MCF 10A (cell line): ENCODE data around the gene SH2D4B. TPM values are rescaled to one million over a fixed set of nuclear protein-coding genes. Genes with fewer than 3 reads are reported as not detected.

ENCODE experiments used
- BruUV-seq: library from RNA; stranded (reverse); fragments of 400-500 nt; replicated peaks from 2 replicates; lab custom pipeline; 2021; lab: Mats Ljungman, UMichigan
- CTCF ChIA-PET: fragments of 300-600 bp; sonication (Branson Sonifier 250); formaldehyde crosslinking; extraction: SDS; loops from one replicate; lab custom pipeline; 2021; ENCODE audit warnings: antibody characterized with exemption, inconsistent platforms; lab: Yijun Ruan, JAX
- POLR2A ChIA-PET: fragments of 300-600, 350-650 bp; sonication (Branson Sonifier 250); formaldehyde crosslinking; extraction: SDS; loops from one replicate; lab custom pipeline; 2020; ENCODE audit warnings: antibody characterized with exemption, inconsistent platforms; lab: Yijun Ruan, JAX
- DNase-seq: peaks from one replicate; pipeline ENCODE4 v3.0.0-alpha.2; 2018; ENCODE audit not compliant: unreplicated experiment
- H3K27ac Mint-ChIP-seq: one replicate; pipeline ENCODE4 v1.8.0; 2022; ENCODE audit warnings: mild to moderate bottlenecking, low read depth, mixed read lengths; ENCODE audit not compliant: unreplicated experiment
- H3K27me3 Mint-ChIP-seq: one replicate; pipeline ENCODE4 v1.8.0; 2022; ENCODE audit warnings: mixed read lengths; ENCODE audit not compliant: insufficient read depth, unreplicated experiment
- H3K36me3 Mint-ChIP-seq: one replicate; pipeline ENCODE4 v1.8.0; 2022; ENCODE audit warnings: mild to moderate bottlenecking, moderate library complexity, mixed read lengths; ENCODE audit not compliant: insufficient read depth, unreplicated experiment
- H3K4me1 Mint-ChIP-seq: one replicate; pipeline ENCODE4 v1.8.0; 2022; ENCODE audit warnings: mixed read lengths; ENCODE audit not compliant: insufficient read depth, unreplicated experiment
- H3K4me3 Mint-ChIP-seq: one replicate; pipeline ENCODE4 v1.8.0; 2022; ENCODE audit warnings: mild to moderate bottlenecking, moderate library complexity, mixed read lengths; ENCODE audit not compliant: unreplicated experiment
- H3K9me3 Mint-ChIP-seq: one replicate; pipeline ENCODE4 v1.8.0; 2022; ENCODE audit warnings: mixed read lengths; ENCODE audit not compliant: unreplicated experiment
- intact Hi-C: fragments of 100-400 bp; cut with micrococcal nuclease; formaldehyde crosslinking; loops from 2 replicates; pipeline ENCODE4 v1.14.1; 2022
- total RNA-seq: library from RNA; stranded (reverse); gene quantifications from 2 replicates; pipeline ENCODE4 v1.2.3, GENCODE V29; 2022
- TF ChIP-seq, protein P1 (sequence below): fragments of 200-600 bp; IDR thresholded peaks from one replicate; pipeline ENCODE4 v1.8.0; 2022; ENCODE audit warnings: antibody characterized with exemption, mild to moderate bottlenecking; ENCODE audit not compliant: unreplicated experiment

Gene SH2D4B
- total RNA-seq, 1 experiment from 2014 or later = not detected

DNA sequence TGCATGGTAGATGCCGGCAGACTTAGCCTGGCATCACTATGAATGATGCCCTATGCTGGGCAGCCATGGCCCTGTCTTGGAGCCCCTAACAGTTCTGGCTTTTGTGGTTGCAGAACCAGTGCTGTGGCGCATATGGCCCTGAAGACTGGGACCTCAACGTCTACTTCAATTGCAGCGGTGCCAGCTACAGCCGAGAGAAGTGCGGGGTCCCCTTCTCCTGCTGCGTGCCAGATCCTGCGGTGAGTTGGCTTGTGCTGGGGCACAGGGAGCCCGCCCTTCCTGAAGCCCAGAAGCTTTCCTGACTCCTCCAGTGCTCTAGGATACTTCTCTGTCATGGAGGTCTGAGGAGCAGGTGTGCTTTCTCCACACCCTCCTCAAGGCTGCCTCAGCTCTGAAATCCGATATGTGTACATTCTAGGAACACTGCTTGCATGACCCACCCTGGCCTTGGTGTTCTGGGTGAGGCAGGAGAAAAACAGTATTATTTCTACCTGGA is 25.6 kb upstream of the SH2D4B start:
- Mint-ChIP-seq H3K4me3 (no peak overlapping the region), H3K9me3 (no peaks in the 10 kb centered on the region), H3K36me3 (peaks cover 63% of the 10 kb centered on the region), H3K4me1 (peaks cover 15% of the 10 kb centered on the region), H3K27ac (no peak overlapping the region), H3K27me3 (no peaks in the 10 kb centered on the region)
- ChIA-PET CTCF (interaction anchor here (0.6 to 21.4 kb wide), 8 partner anchors 12 to 1409 kb away, joined by 3 to 923 read pairs (median 4); partner anchors contain the start of gene TSPAN14), POLR2A (interaction anchor here (0.6 kb wide), 1 partner anchor 348 kb away, joined by 3 read pairs; no protein-coding TSS in a partner anchor)
- no peak for DNase-seq
- intact Hi-C loops = no loop called here
- TF ChIP-seq, protein P1, sequence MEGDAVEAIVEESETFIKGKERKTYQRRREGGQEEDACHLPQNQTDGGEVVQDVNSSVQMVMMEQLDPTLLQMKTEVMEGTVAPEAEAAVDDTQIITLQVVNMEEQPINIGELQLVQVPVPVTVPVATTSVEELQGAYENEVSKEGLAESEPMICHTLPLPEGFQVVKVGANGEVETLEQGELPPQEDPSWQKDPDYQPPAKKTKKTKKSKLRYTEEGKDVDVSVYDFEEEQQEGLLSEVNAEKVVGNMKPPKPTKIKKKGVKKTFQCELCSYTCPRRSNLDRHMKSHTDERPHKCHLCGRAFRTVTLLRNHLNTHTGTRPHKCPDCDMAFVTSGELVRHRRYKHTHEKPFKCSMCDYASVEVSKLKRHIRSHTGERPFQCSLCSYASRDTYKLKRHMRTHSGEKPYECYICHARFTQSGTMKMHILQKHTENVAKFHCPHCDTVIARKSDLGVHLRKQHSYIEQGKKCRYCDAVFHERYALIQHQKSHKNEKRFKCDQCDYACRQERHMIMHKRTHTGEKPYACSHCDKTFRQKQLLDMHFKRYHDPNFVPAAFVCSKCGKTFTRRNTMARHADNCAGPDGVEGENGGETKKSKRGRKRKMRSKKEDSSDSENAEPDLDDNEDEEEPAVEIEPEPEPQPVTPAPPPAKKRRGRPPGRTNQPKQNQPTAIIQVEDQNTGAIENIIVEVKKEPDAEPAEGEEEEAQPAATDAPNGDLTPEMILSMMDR = no peak
- BruUV-seq = no TSS peak

DNA sequence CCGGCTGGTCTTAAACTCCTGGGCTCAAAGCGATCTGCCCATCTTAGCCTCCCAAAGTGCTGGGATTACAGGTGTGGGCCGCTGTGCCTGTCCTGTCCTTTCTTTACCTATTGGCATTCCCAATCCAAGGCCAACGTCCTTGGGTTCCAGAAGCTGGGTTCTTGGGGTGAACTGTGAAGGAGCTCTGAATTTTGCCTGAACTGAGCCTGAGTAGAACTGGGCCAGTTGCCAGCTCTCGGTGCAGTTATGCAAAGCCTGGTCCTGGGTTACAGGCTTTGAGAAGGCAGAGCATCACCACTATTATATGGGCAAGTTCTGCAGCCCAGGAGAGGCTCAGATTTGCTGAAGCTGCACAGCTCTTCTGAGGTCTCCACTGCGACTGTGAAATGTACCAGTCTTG is 24.6 kb upstream of the SH2D4B start:
- Mint-ChIP-seq H3K4me1 (peaks cover 15% of the 10 kb centered on the region), H3K27ac (no peak overlapping the region), H3K27me3 (no peaks in the 10 kb centered on the region), H3K4me3 (no peak overlapping the region), H3K9me3 (no peaks in the 10 kb centered on the region), H3K36me3 (peaks cover 63% of the 10 kb centered on the region)
- intact Hi-C loops = no loop called here
- POLR2A ChIA-PET = interaction anchor here (0.7 kb wide), 1 partner anchor 51 kb away, joined by 3 read pairs; no protein-coding TSS in a partner anchor
- CTCF ChIA-PET = interaction anchor here (0.6 to 21.4 kb wide), 4 partner anchors 8 to 130 kb away, joined by 3 to 923 read pairs (median 12); partner anchors contain the start of gene TSPAN14
- no TSS peak for BruUV-seq
- TF ChIP-seq, protein P1 = no peak
- DNase-seq = no peak

DNA sequence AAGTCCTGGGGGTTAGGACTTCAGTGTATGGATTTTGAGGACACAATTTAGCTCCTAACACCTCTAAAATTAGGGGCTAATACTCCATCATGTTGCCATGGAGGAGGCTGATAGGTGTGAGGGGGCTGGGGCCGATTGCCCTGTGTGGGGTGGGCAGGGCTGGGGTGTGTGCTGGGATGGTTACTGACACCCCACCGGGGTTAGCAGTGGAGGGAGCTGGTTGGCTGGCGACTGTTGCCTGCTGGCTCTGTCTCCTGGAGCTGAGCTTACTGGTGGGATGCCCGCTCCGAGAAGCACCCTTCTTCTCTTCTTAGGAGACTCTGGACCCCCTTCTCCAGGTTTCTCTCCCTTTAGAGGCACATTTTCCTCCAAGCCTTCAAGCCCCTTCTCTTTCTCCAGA is 22.2 kb upstream of the SH2D4B start:
- ChIA-PET CTCF (interaction anchor here (0.8 to 21.4 kb wide), 3 partner anchors 10 to 58 kb away, joined by 3 to 923 read pairs (median 21); partner anchors contain the start of gene TSPAN14), POLR2A (interaction anchor here (0.7 kb wide), 1 partner anchor 1785 kb away, joined by 3 read pairs; no protein-coding TSS in a partner anchor)
- no TSS peak for BruUV-seq
- Mint-ChIP-seq H3K27me3 (no peaks in the 10 kb centered on the region), H3K4me3 (no peak overlapping the region), H3K27ac (no peak overlapping the region), H3K9me3 (no peaks in the 10 kb centered on the region), H3K4me1 (peaks cover 5% of the 10 kb centered on the region), H3K36me3 (peaks cover 79% of the 10 kb centered on the region)
- intact Hi-C loops = no loop called here
- DNase-seq = no peak
- TF ChIP-seq, protein P1 = no peak

DNA sequence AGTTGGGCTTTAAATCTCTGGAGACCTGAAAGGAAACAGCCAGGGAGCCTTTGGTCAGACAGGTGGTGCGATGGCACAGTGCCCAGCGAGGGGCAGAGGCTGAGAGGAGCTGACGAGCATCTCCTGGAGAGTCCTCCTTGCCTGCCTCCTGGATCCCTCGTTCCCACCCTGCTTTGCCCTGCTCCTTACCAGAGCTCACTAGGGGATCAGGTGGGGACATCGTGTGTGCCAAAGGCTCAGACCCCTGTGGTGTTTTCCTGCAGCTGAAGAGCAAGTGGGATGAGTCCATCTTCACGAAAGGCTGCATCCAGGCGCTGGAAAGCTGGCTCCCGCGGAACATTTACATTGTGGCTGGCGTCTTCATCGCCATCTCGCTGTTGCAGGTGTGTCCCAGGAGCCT is 21.8 kb upstream of the SH2D4B start:
- intact Hi-C loops = no loop called here
- POLR2A ChIA-PET = interaction anchor here (0.7 kb wide), 1 partner anchor 1785 kb away, joined by 3 read pairs; no protein-coding TSS in a partner anchor
- Mint-ChIP-seq H3K36me3 (peaks cover 82% of the 10 kb centered on the region), H3K4me3 (no peak overlapping the region), H3K9me3 (no peaks in the 10 kb centered on the region), H3K27me3 (no peaks in the 10 kb centered on the region), H3K4me1 (peaks cover 5% of the 10 kb centered on the region), H3K27ac (no peak overlapping the region)
- BruUV-seq = no TSS peak
- TF ChIP-seq, protein P1 = no peak
- no peak for DNase-seq
- CTCF ChIA-PET = interaction anchor here (0.8 to 21.4 kb wide), 3 partner anchors 11 to 59 kb away, joined by 3 to 923 read pairs (median 21); partner anchors contain the start of gene TSPAN14
